PFSK-1 (cell line): ENCODE measurements around the gene PTPRN2.

ENCODE experiments used
- POLR2AphosphoS5 ChIP-seq: IDR thresholded peaks from 2 replicates; pipeline ENCODE4 v1.6.1; 2012; ENCODE audit warnings: low read depth, mild to moderate bottlenecking, control low read depth, low read length, moderate library complexity
- REST ChIP-seq, 2 experiments: IDR thresholded peaks; 2 replicates each; pipeline versions ENCODE4 v1.6.1 to v1.8.0; 2011 to 2012; ENCODE audit warnings: low read depth in 2 of 2, low read length in 2 of 2, control low read depth in 1 of 2, inconsistent platforms in 1 of 2, mild to moderate bottlenecking in 1 of 2, moderate library complexity in 1 of 2; ENCODE audit not compliant: insufficient read depth in 1 of 2
- SIN3A ChIP-seq: IDR thresholded peaks from 2 replicates; pipeline ENCODE4 v1.6.1; 2012; ENCODE audit warnings: mild to moderate bottlenecking, low read length, moderate library complexity, borderline replicate concordance; ENCODE audit not compliant: insufficient read depth

DNA sequence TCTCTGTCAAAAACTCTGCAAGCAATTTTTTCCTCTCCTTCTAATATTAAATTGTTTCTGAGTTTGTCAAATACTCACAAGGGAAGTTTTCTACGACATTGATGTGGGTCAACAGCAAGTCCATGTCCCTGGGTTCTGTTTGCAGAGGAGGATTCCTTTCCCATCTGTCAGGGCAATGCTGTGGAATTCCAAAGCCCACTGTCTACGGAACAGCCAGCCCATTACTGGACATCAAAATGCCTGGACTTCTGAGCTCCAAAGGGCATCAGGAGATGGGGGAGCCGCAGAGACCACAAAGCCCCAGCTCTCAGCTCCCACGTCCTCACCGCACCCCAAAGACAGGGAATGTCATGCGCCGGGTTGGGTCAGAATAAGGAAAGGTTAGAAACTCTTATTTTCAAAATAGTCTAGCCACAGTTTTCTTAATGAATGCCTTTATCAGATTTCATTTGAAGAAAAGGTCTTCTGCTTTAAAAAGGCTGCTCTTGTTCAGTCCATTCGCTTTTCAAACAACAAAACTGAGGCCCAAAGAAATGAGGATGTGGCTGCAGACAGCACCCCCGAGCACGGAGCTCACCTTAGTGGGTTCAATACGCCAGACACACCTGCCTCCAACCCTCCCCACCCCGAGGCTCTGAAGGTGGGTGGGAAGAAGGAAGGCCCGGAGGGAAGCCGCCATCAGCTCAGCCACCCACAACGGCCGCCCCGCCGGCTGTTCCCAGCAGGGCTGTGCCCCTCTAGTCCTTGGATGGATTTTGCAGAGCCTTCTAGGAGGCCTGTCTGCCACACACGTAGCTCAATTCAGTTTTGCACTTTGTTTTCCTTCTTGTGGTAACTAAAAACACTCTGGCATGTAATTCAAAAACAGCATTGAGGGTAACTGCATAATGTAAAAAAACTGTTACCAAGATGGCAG is 44.7 kb downstream of the PTPRN2 start:
- TF ChIP-seq POLR2AphosphoS5 (no peak), REST (IDR thresholded peaks at IDR 0.05; ENCODE audit: insufficient read depth in 1 of 2, low read depth in 2 of 2, low read length in 2 of 2) (no peak), SIN3A (no peak)
